ENCODE data around the gene C2CD2L. TPM values are rescaled to one million over a fixed set of nuclear protein-coding genes. Genes with fewer than 3 reads are reported as not detected.

The C2CD2L gene
- total RNA-seq, 1 donor from 2014 or later, result 9.6 TPM

- ATAC-seq (ENCODE audit: poor library complexity), result no peak
- intact Hi-C loops (cut with DNase I), result no loop called here
These were observed 3.3 kb downstream of the C2CD2L start for GRCh38 chr11:119110439-119110838.

GRCh38 chr11:119111361-119111925 lies 4.3 kb downstream of the C2CD2L start:
- DNase-seq (no peak), ATAC-seq (ENCODE audit: poor library complexity) (no peak)
- intact Hi-C loops (cut with DNase I), result no loop called here

More at GRCh38 chr11:119110439-119110838, 3.3 kb downstream of the C2CD2L start:
- no peak for DNase-seq

DNA sequence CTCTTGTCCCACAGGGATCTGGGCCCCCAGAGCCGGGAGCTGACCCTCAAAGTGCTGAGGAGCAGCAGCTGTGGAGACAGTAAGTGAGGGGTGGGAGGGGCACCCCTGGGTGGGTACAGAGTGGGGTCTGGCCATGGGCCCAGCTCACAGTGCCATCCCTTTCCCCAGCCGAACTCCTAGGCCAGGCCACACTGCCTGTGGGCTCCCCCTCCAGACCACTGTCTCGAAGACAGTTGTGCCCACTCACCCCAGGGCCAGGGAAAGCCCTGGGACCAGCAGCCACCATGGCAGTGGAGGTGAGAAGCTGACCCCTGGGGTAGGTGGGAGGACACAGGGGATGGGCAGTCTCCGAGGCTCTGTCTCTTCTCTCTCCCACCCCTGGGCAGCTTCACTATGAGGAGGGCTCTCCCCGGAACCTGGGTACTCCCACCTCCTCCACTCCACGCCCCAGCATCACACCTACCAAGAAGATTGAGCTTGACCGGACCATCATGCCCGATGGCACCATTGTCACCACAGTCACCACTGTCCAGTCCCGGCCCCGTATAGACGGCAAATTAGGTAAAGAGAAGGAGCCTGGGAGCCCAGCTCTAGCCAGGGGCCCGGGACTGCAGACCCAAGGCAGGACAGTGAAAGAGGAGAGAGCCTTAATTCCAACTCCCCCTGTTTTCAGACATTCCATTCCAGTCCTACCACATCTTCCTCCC lies 5.3 kb downstream of the C2CD2L start:
- intact Hi-C loops (cut with DNase I), result no loop called here
- ATAC-seq (ENCODE audit: poor library complexity) (no peak), DNase-seq (no peak)

- ATAC-seq (ENCODE audit: poor library complexity) (no peak), DNase-seq (no peak)
- intact Hi-C loops (cut with DNase I), result no loop called here
These were observed 6.6 kb downstream of the C2CD2L start for GRCh38 chr11:119113716-119114115.

GRCh38 chr11:119114351-119114750 lies 7.2 kb downstream of the C2CD2L start:
- ATAC-seq (ENCODE audit: poor library complexity) (no peak), DNase-seq (no peak)
- intact Hi-C loops (cut with DNase I), result no loop called here

GRCh38 chr11:119115484-119116234 lies 8.5 kb downstream of the C2CD2L start:
- DNase-seq, result peak; percentile 77
- intact Hi-C loops (cut with DNase I), result no loop called here
- ATAC-seq (ENCODE audit: poor library complexity), result peak; percentile 53

DNA sequence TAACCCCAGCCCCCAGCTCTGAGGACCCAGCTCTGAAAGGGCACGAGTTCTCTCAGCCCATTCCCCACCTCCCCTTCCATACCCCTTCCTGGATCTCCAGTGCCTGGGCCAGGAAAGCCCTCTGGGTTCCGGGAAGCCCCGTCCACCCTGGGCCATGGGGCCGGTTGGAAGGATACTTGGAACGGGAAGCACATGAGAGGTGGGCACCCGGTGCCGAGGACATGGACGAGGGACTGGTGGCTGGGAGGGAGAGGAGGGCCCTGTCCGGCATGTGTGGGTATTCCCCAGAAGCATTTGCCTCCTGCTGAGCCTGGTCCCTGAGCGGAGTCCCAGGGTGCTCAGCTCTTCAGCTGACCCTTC lies 9.1 kb downstream of the C2CD2L start:
- intact Hi-C loops (cut with DNase I), result no loop called here

DNA sequence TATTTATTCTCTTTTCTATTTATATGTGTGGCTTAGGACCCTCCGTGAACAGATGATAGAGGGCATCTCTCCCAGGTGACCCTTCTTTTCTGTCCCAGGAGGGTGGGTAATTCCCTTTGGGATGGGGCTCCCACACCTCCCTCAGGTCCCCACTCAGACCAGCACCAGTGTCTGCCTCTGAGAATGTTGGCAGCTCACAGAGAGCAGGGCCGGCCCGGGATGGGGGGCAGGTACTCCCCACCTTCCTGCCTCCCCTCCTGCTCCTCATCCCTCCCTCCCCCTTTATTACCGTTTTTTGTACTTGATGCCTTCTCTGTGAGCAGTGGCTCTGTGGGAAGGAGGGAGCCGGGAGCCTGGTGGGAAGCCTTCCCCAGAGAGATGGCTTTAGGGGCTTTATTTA lies 9.5 kb downstream of the C2CD2L start:
- intact Hi-C loops (cut with DNase I), result no loop called here
- DNase-seq (no peak), ATAC-seq (ENCODE audit: poor library complexity) (no peak)

More for the DNA sequence above, 9.1 kb downstream of the C2CD2L start:
- DNase-seq, result no peak
- ATAC-seq (ENCODE audit: poor library complexity), result no peak

GRCh38 chr11:119117004-119117706 lies 10.0 kb downstream of the C2CD2L start:
- ATAC-seq (ENCODE audit: poor library complexity), result no peak
- DNase-seq, result no peak
- intact Hi-C loops (cut with DNase I), result no loop called here

DNA sequence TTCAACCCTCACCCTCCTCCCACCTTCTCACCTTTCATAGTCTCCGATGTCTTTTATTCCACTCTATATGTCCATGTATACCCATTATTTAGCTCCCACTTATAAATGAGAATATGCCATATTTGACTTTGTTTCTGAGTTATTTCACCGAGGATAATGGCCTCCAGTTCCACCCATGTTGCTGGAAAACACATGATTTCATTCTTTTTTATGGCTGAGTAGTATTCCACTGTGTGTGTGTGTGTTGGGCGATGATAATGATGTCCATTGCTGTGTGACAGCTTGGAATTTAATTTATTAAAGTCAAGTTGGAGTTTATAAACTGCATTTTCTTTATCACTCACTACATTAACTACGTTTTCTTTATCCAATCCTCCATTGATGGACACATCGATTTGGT lies 11.1 kb downstream of the C2CD2L start:
- intact Hi-C loops (cut with DNase I), result no loop called here
- ATAC-seq (ENCODE audit: poor library complexity), result no peak

GRCh38 chr11:119118946-119119345 lies 11.8 kb downstream of the C2CD2L start:
- no peak for ATAC-seq (ENCODE audit: poor library complexity)
- intact Hi-C loops (cut with DNase I), result no loop called here
- no peak for DNase-seq

More for the DNA sequence above, 11.1 kb downstream of the C2CD2L start:
- no peak for DNase-seq

DNA sequence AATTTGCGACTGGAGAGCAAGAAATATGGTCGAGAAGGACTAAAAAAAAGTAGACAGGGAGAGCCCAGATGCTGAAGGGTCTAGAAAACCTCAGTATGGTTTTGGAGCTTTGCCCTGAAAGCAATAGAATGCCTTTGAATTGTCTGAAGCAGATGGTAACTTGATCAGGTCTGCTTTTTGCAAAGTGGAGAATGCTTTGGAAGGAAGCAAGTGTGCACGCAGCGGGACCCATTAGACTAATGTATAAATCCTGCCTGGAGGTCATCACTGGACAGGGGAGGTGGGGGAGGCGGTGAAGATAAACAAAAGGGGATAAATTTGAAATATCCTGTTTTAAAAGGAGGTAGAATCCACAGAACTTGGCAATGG lies 13.5 kb downstream of the C2CD2L start:
- DNase-seq (no peak), ATAC-seq (ENCODE audit: poor library complexity) (no peak)
- intact Hi-C loops (cut with DNase I), result no loop called here

DNA sequence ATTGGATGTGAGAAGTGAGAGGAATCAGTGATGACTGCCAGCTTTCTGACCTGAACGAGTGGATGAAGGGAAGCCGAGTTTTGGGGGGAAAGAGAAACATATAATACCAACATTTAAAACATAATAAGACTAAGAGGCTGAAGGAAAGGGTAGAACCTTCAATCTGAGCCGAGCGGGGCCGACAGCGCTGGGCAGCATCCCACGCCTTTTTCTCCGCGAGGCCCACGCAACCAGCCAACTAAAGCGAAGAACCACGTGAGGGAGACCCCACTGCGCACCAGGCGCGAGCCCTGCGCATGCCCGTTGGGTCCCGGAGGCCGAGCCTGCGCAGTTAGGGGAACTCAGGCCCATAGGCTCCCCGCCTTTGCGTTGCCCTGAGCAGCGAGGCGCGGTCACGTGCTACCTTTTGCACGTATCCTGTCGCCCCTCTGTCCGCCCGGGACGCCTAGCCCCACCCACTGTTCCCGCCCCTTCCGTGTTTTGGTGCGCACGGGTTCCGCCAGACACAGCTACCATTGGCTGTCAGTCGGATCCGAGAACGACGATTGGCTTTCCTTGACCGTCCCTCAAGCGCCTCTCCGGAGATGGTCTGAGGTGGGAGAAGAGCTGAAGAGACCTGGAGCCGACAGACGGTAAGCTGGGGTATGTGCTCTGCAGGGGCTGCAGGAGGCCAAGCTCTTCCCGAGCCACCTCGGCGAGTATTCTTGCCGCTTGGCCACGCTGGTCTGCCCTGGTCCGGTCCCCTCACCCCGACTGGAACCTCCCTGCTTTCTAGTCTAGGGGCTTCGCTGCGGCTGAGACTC lies 14.1 kb downstream of the C2CD2L start, which contains the start of gene HINFP:
TSS of gene HINFP (plus strand) at position 573 of the 803 bp plus-strand sequence. CDS start 5,365 bp downstream, outside the sequence.
- ATAC-seq (ENCODE audit: poor library complexity) (peak; percentile 100), DNase-seq (peak; percentile 100)
- intact Hi-C loops (cut with DNase I), result no loop called here

GRCh38 chr11:119121811-119122124 lies 14.6 kb downstream of the C2CD2L start:
- DNase-seq (no peak), ATAC-seq (ENCODE audit: poor library complexity) (no peak)
- intact Hi-C loops (cut with DNase I), result no loop called here

- intact Hi-C loops (cut with DNase I), result no loop called here
- no peak for ATAC-seq (ENCODE audit: poor library complexity)
- DNase-seq, result no peak
These were observed 18.7 kb downstream of the C2CD2L start for GRCh38 chr11:119125821-119126220.

GRCh38 chr11:119126675-119127268 lies 19.6 kb downstream of the C2CD2L start:
- intact Hi-C loops (cut with DNase I), result no loop called here
- DNase-seq (no peak), ATAC-seq (ENCODE audit: poor library complexity) (no peak)

DNA sequence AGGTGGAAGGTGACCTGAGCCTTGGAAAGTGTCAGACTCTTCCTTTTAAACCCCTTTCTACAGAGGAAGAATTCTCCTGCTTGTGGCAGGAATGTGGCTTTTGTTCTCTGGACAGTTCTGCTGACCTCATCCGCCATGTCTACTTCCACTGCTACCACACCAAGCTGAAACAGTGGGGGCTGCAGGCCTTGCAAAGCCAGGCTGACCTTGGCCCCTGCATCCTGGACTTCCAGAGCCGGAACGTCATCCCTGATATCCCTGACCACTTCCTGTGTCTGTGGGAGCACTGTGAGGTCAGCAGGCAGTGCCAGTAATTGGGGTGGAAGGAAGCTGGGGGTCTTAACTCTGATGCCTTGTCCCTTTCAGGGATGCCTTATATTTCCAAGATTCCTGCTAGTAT lies 23.5 kb downstream of the C2CD2L start:
- ATAC-seq (ENCODE audit: poor library complexity), result no peak
- intact Hi-C loops (cut with DNase I), result no loop called here
- DNase-seq, result no peak

GRCh38 chr11:119134389-119134978 lies 27.3 kb downstream of the C2CD2L start:
- ATAC-seq (ENCODE audit: poor library complexity), result peak; percentile 34
- DNase-seq, result peak; percentile 23

More at GRCh38 chr11:119134389-119134978, 27.3 kb downstream of the C2CD2L start:
- intact Hi-C loops (cut with DNase I), result no loop called here
